Mesendoderm (in vitro differentiated cells): ENCODE results near the gene GABBR2.

ENCODE experiments used
- DNase-seq: peaks from one replicate; pipeline ENCODE4 v3.0.0; 2013
- H2AK5ac ChIP-seq: 2 replicates; pipeline ENCODE4 v1.6.1; 2013; ENCODE audit warnings: low read length, inconsistent platforms
- H2BK120ac ChIP-seq: 2 replicates; pipeline ENCODE4 v1.6.1; 2013; ENCODE audit warnings: low read depth, mild to moderate bottlenecking, low read length, moderate library complexity, mixed read lengths
- H2BK15ac ChIP-seq: replicated peaks from 2 replicates; pipeline ENCODE4 v1.6.1; 2013; ENCODE audit warnings: low read depth, mild to moderate bottlenecking, moderate library complexity
- H2BK5ac ChIP-seq: 2 replicates; pipeline ENCODE4 v1.6.1; 2013; ENCODE audit warnings: low read length, inconsistent platforms
- H3K18ac ChIP-seq: 2 replicates; pipeline ENCODE4 v1.6.1; 2013; ENCODE audit warnings: mild to moderate bottlenecking, low read length, mixed read lengths
- H3K23ac ChIP-seq: one replicate; pipeline ENCODE4 v1.6.1; 2013; ENCODE audit warnings: low read length
- H3K27ac ChIP-seq: 2 replicates; pipeline ENCODE4 v1.5.1; 2013; ENCODE audit warnings: low read depth, mild to moderate bottlenecking, inconsistent platforms, low read length, moderate library complexity
- H3K27me3 ChIP-seq: 2 replicates; pipeline ENCODE4 v1.6.1; 2013; ENCODE audit warnings: low read length, control low read depth, mild to moderate bottlenecking, inconsistent platforms; ENCODE audit not compliant: insufficient read depth, poor library complexity
- H3K36me3 ChIP-seq: 2 replicates; pipeline ENCODE4 v1.6.1; 2013; ENCODE audit warnings: low read length, inconsistent platforms; ENCODE audit not compliant: control insufficient read depth, insufficient read depth
- H3K4ac ChIP-seq: one replicate; pipeline ENCODE4 v1.6.1; 2013; ENCODE audit warnings: low read depth, mild to moderate bottlenecking, low read length, moderate library complexity
- H3K4me1 ChIP-seq: 2 replicates; pipeline ENCODE4 v1.6.1; 2013; ENCODE audit warnings: low read depth, low read length, inconsistent platforms; ENCODE audit not compliant: control insufficient read depth
- H3K4me2 ChIP-seq: 2 replicates; pipeline ENCODE4 v1.6.1; 2013; ENCODE audit warnings: low read length
- H3K4me3 ChIP-seq: 2 replicates; pipeline ENCODE4 v1.5.1; 2013; ENCODE audit warnings: mild to moderate bottlenecking, low read length
- H3K56ac ChIP-seq: one replicate; pipeline ENCODE4 v1.6.1; 2013; ENCODE audit warnings: low read length
- H3K79me1 ChIP-seq: 2 replicates; pipeline ENCODE4 v1.6.1; 2013; ENCODE audit warnings: low read length, inconsistent platforms
- H3K79me2 ChIP-seq: 2 replicates; pipeline ENCODE4 v1.6.1; 2013; ENCODE audit warnings: mild to moderate bottlenecking, low read length; ENCODE audit not compliant: control insufficient read depth, insufficient read depth
- H3K9ac ChIP-seq: 2 replicates; pipeline ENCODE4 v1.6.1; 2013; ENCODE audit warnings: low read length, inconsistent platforms
- H4K5ac ChIP-seq: one replicate; pipeline ENCODE4 v1.6.1; 2013; ENCODE audit warnings: low read length
- H4K8ac ChIP-seq: one replicate; pipeline ENCODE4 v1.6.1; 2013; ENCODE audit warnings: low read depth, mild to moderate bottlenecking, control low read depth, low read length, moderate library complexity
- WGBS: extraction: QIAGEN DNeasy Blood & Tissue Kit; methylation state at CpG from one replicate; pipeline ENCODE4 v1.1.7; 2013; ENCODE audit warnings: low lambda C conversion rate, missing lambda C conversion rate; ENCODE audit not compliant: insufficient coverage; ENCODE audit errors: extremely low coverage; 5-methylcytosine and 5-hydroxymethylcytosine counted together

The GABBR2 gene

DNA sequence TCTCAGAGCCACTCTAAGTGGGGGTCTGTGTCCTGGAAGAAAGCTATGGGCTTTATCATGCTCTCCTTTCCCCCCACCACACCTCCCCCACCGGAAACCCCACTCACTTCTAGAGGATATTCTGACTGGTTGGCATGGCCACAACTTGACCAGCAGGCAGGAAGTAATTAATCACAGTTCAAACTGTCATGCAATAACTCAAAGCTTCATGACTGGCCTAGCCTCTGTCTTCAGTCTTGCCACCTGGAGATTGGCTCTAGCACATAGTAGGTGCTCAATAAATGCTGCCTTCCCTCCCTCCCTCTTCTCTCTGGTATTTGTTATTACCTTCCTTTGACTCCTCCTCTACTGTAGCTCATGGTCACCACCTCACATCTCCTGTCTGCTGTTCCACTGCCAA lies 124.7 kb downstream of the GABBR2 start:
- Histone ChIP-seq H3K27ac (no peak overlapping the region), H3K18ac (no peak overlapping the region), H2BK120ac (no peak overlapping the region), H3K23ac (no peak overlapping the region), H3K4ac (no peak overlapping the region), H2BK15ac (no peak overlapping the region), H4K8ac (no peak overlapping the region), H3K4me3 (no peak overlapping the region), H3K4me1 (no peaks in the 10 kb centered on the region), H2AK5ac (no peak overlapping the region), H3K79me2 (no peaks in the 10 kb centered on the region), H4K5ac (no peak overlapping the region), H3K4me2 (no peak overlapping the region), H3K79me1 (no peaks in the 10 kb centered on the region), H3K36me3 (no peaks in the 10 kb centered on the region), H2BK5ac (no peak overlapping the region), H3K56ac (no peak overlapping the region), H3K9ac (no peak overlapping the region), H3K27me3 (no peaks in the 10 kb centered on the region)
- no peak for DNase-seq
- WGBS, result no CpG with 5 or more reads among the region's 1 CpG

DNA sequence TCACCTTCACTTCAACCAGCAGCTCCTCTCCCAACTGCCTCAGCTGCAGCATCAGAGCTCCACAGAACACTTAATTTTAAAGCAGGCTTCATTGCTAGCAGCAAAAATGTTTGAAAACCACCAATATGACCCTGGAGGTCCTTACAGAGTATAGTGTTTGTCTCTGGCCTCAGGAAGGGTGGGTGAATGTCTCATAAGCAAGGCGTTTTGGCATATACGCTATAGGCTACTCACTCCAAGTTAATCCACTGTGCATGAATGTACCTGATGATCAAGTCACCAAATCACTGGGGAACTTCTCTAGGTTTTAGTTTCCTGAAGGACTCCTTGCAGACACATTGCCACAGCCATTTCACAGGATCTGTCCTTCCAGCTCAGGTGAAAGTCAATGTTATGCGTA lies 125.3 kb downstream of the GABBR2 start:
- Histone ChIP-seq H3K23ac (no peak overlapping the region), H3K79me2 (no peaks in the 10 kb centered on the region), H2BK15ac (no peak overlapping the region), H3K36me3 (no peaks in the 10 kb centered on the region), H4K8ac (no peak overlapping the region), H3K56ac (no peak overlapping the region), H2AK5ac (no peak overlapping the region), H2BK120ac (no peak overlapping the region), H3K4ac (no peak overlapping the region), H2BK5ac (no peak overlapping the region), H3K79me1 (no peaks in the 10 kb centered on the region), H3K27me3 (no peaks in the 10 kb centered on the region), H3K4me3 (no peak overlapping the region), H3K4me2 (no peak overlapping the region), H3K9ac (no peak overlapping the region), H3K4me1 (no peaks in the 10 kb centered on the region), H3K27ac (no peak overlapping the region), H3K18ac (no peak overlapping the region), H4K5ac (no peak overlapping the region)
- no CpG with 5 or more reads among the region's 3 CpGs for WGBS
- DNase-seq, result no peak

DNA sequence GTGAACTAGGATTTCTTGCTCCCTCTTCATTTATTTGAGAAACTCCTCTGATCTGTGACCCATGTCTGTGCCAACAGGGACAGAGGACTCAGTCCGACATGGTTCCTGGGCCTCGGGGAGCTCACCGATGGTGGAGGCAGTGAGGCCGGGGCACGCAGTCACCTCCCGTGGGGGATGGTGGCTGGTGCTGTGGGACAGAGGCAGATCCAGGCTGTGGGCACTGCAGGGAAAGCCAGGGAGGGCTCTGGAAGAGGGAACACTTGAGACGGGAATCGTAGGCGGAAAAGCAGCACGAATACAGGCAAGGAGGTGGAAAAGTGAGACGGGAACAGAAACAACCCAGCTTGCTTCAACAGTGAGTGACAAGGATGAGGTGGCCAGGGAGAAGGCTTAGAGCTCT lies 127.8 kb downstream of the GABBR2 start:
- no peak overlapping the region for H3K23ac ChIP-seq
- WGBS, result no CpG with 5 or more reads among the region's 11 CpGs
- no peak for DNase-seq
- H2AK5ac ChIP-seq, result no peak overlapping the region
- no peak overlapping the region for H3K4ac ChIP-seq
- no peaks in the 10 kb centered on the region for H3K27me3 ChIP-seq
- H2BK120ac ChIP-seq, result no peak overlapping the region
- no peaks in the 10 kb centered on the region for H3K79me2 ChIP-seq
- H3K36me3 ChIP-seq, result no peaks in the 10 kb centered on the region
- H4K8ac ChIP-seq, result no peak overlapping the region
- H4K5ac ChIP-seq, result no peak overlapping the region
- no peak overlapping the region for H3K4me3 ChIP-seq
- H3K79me1 ChIP-seq, result no peaks in the 10 kb centered on the region
- H3K27ac ChIP-seq, result no peak overlapping the region
- H3K56ac ChIP-seq, result no peak overlapping the region
- H2BK15ac ChIP-seq, result no peak overlapping the region
- no peaks in the 10 kb centered on the region for H3K4me1 ChIP-seq
- no peak overlapping the region for H3K9ac ChIP-seq
- H2BK5ac ChIP-seq, result no peak overlapping the region
- H3K4me2 ChIP-seq, result no peak overlapping the region
- no peak overlapping the region for H3K18ac ChIP-seq

DNA sequence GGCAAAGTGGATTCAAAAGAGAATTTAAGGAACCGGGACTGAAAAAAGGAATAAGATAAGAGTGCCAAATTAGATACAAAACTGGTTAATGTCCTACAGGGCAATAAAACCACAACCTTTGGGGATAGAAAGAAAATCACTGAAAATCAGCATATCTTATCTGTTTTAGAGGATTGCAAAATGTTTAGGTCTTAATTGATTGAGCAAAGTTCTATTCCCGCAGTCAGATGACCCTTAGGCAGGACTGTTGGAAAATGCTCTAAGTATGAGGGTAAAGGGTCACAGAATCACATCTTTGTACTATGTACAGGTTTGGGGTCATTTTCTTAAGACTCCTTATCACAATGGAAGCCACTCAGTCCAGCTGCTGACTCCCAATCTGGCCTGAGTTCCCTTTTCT lies 129.0 kb downstream of the GABBR2 start:
- no peaks in the 10 kb centered on the region for H3K79me1 ChIP-seq
- no peak overlapping the region for H3K18ac ChIP-seq
- no CpG with 5 or more reads among the region's 2 CpGs for WGBS

DNA sequence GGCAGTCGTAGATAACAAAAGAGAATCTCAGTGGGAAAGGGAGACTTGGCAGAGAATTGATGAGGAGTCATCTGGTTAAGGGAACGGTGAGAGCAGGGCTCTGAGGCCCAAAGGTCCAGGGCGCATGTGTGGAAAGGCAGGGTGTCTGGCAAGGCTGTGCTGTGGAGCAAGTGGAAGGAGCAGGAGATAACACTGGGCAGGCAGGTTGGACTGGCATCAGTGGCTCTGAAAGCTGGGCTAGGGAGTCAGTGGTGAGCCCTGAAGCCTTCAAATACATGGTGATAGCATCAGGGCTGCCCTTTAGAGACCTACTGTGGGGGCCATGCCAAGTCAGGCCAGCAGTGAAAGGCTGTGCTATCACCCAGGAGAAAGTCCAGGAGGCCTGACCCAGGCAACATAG lies 131.3 kb downstream of the GABBR2 start:
- Histone ChIP-seq H3K4me1 (no peaks in the 10 kb centered on the region), H3K18ac (no peak overlapping the region), H3K4me3 (no peak overlapping the region), H3K56ac (no peak overlapping the region), H2AK5ac (no peak overlapping the region), H4K5ac (no peak overlapping the region), H3K4ac (no peak overlapping the region), H3K79me2 (no peaks in the 10 kb centered on the region), H3K23ac (no peak overlapping the region), H3K4me2 (no peak overlapping the region), H3K36me3 (no peaks in the 10 kb centered on the region), H2BK120ac (no peak overlapping the region), H4K8ac (no peak overlapping the region), H3K79me1 (no peaks in the 10 kb centered on the region), H2BK15ac (no peak overlapping the region), H3K27me3 (no peaks in the 10 kb centered on the region), H3K9ac (no peak overlapping the region), H3K27ac (no peak overlapping the region), H2BK5ac (no peak overlapping the region)
- no CpG with 5 or more reads among the region's 3 CpGs for WGBS
- no peak for DNase-seq

More for the DNA sequence above, 129.0 kb downstream of the GABBR2 start:
- Histone ChIP-seq H3K4me3 (no peak overlapping the region), H2BK15ac (no peak overlapping the region), H2BK5ac (no peak overlapping the region), H3K79me2 (no peaks in the 10 kb centered on the region), H3K9ac (no peak overlapping the region), H3K4ac (no peak overlapping the region), H3K36me3 (no peaks in the 10 kb centered on the region), H4K5ac (no peak overlapping the region), H3K27me3 (no peaks in the 10 kb centered on the region), H3K4me2 (no peak overlapping the region), H3K23ac (no peak overlapping the region), H3K27ac (no peak overlapping the region), H2BK120ac (no peak overlapping the region), H3K4me1 (no peaks in the 10 kb centered on the region), H3K56ac (no peak overlapping the region), H2AK5ac (no peak overlapping the region), H4K8ac (no peak overlapping the region)
- no peak for DNase-seq

DNA sequence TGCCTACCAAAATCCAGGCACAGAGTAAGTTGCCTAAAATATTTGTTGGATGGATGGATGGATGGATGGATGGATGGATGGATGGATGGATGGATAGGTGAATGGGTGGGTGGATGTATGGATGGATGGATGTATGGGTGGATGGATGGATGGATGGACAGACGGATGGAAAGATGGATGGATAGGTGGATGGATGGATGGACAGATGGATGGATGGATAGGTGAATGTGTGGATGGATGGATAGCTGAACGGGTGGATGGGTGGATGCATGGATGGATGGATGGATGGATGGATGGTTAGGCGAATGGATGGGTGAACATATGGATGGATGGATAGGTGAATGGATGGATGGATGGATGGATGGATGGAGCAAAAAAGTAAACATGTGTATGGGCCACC lies 131.9 kb downstream of the GABBR2 start:
- H3K4ac ChIP-seq, result no peak overlapping the region
- H3K27me3 ChIP-seq, result no peaks in the 10 kb centered on the region
- no peak overlapping the region for H4K5ac ChIP-seq
- WGBS, result no CpG with 5 or more reads among the region's 3 CpGs
- no peak overlapping the region for H3K9ac ChIP-seq
- H3K79me1 ChIP-seq, result no peaks in the 10 kb centered on the region
- H3K4me2 ChIP-seq, result no peak overlapping the region
- H2BK15ac ChIP-seq, result no peak overlapping the region
- no peak overlapping the region for H3K23ac ChIP-seq
- no peak overlapping the region for H3K27ac ChIP-seq
- no peaks in the 10 kb centered on the region for H3K4me1 ChIP-seq
- no peak overlapping the region for H2BK5ac ChIP-seq
- no peak overlapping the region for H3K18ac ChIP-seq
- H3K79me2 ChIP-seq, result no peaks in the 10 kb centered on the region
- H2AK5ac ChIP-seq, result no peak overlapping the region
- no peak overlapping the region for H4K8ac ChIP-seq
- H3K4me3 ChIP-seq, result no peak overlapping the region
- H3K56ac ChIP-seq, result no peak overlapping the region
- H2BK120ac ChIP-seq, result no peak overlapping the region
- DNase-seq, result no peak
- no peaks in the 10 kb centered on the region for H3K36me3 ChIP-seq
